Hepatocyte (in vitro differentiated cells): ENCODE data around the gene MYO3B. TPM values are rescaled to one million over a fixed set of nuclear protein-coding genes. Genes with fewer than 3 reads are reported as not detected.

Experiments
- DNase-seq: peaks from one replicate; pipeline ENCODE4 v3.0.0-alpha.2; 2016; ENCODE audit warnings: low spot score
- H2AFZ ChIP-seq: fragments of 200-600 bp; sonication (generic); 2 replicates; pipeline ENCODE4 v1.6.0; 2016; ENCODE audit warnings: antibody characterized with exemption, mild to moderate bottlenecking
- H3K27ac ChIP-seq: fragments of 200-600 bp; sonication (generic); 2 replicates; pipeline ENCODE4 v1.5.1; 2016; ENCODE audit warnings: mild to moderate bottlenecking
- H3K27me3 ChIP-seq: fragments of 200-600 bp; sonication (generic); 2 replicates; pipeline ENCODE4 v1.6.1; 2016
- H3K36me3 ChIP-seq: fragments of 200-600 bp; sonication (generic); replicated peaks from 2 replicates; pipeline ENCODE4 v1.5.1; 2016; ENCODE audit warnings: low read depth; ENCODE audit not compliant: insufficient read depth
- H3K4me1 ChIP-seq: fragments of 200-600 bp; sonication (generic); 2 replicates; pipeline ENCODE4 v1.5.1; 2016; ENCODE audit warnings: mild to moderate bottlenecking, moderate library complexity; ENCODE audit not compliant: insufficient read depth
- H3K4me2 ChIP-seq: fragments of 200-600 bp; sonication (generic); 2 replicates; pipeline ENCODE4 v1.6.0; 2016
- H3K4me3 ChIP-seq: fragments of 200-600 bp; sonication (generic); 2 replicates; pipeline ENCODE4 v1.5.1; 2016; ENCODE audit warnings: mild to moderate bottlenecking
- H3K79me2 ChIP-seq: fragments of 200-600 bp; sonication (generic); 2 replicates; pipeline ENCODE4 v1.6.0; 2017; ENCODE audit warnings: mild to moderate bottlenecking
- H3K9me2 ChIP-seq: fragments of 200-600 bp; sonication (generic); replicated peaks from 2 replicates; pipeline ENCODE4 v1.6.0; 2017; ENCODE audit warnings: mild to moderate bottlenecking; ENCODE audit not compliant: insufficient read depth
- H3K9me3 ChIP-seq: fragments of 200-600 bp; sonication (generic); 2 replicates; pipeline ENCODE4 v1.5.1; 2016; ENCODE audit warnings: low read depth, mild to moderate bottlenecking
- H4K20me1 ChIP-seq: fragments of 200-600 bp; sonication (generic); 2 replicates; pipeline ENCODE4 v1.6.0; 2016; ENCODE audit warnings: mild to moderate bottlenecking; ENCODE audit not compliant: insufficient read depth, poor library complexity, severe bottlenecking
- CTCF ChIP-seq: fragments of 200-600 bp; sonication (generic); IDR thresholded peaks from 2 replicates; pipeline ENCODE4 v1.5.1; 2016; ENCODE audit warnings: antibody characterized with exemption, mild to moderate bottlenecking; ENCODE audit not compliant: poor library complexity
- EZH2 ChIP-seq: fragments of 200-600 bp; sonication (generic); IDR thresholded peaks from 2 replicates; pipeline ENCODE4 v1.6.1; 2016; ENCODE audit warnings: antibody characterized with exemption, mild to moderate bottlenecking, borderline replicate concordance
- EZH2phosphoT487 ChIP-seq: fragments of 200-600 bp; sonication (generic); IDR thresholded peaks from one replicate; pipeline ENCODE4 v1.6.1; 2018; ENCODE audit warnings: antibody characterized with exemption, mild to moderate bottlenecking, low read depth, moderate library complexity; ENCODE audit not compliant: unreplicated experiment, severe bottlenecking
- WGBS: methylation state at CpG from one replicate; pipeline ENCODE4 v1.1.6; 2016; ENCODE audit warnings: low lambda C conversion rate; ENCODE audit errors: missing lambda C conversion rate; 5-methylcytosine and 5-hydroxymethylcytosine counted together
- polyA plus RNA-seq: library from polyadenylated mRNA; unstranded; fragments of >200 nt; fragmentation: Nextera tagmentation; extraction: Ambion mirVana; gene quantifications from 2 replicates; pipeline ENCODE4 v1.2.1, GENCODE V29; 2016
- total RNA-seq: library from RNA; depleted of rRNA; stranded (reverse); fragments of >200 nt; gene quantifications from 2 replicates; pipeline ENCODE4 v1.2.3, GENCODE V29; 2014

The MYO3B gene
- total and polyA plus RNA-seq, 2 experiments from 2014 or later: 0.63 to 1.1 TPM

GRCh38 chr2:170181602-170182001 is 3.7 kb downstream of the MYO3B start:
- TF ChIP-seq EZH2 (no peak), CTCF (no peak), EZH2phosphoT487 (no peak)
- Histone ChIP-seq H3K36me3 (no peaks in the 10 kb centered on the region), H3K27me3 (no peaks in the 10 kb centered on the region), H3K9me3 (no peaks in the 10 kb centered on the region), H3K9me2 (no peaks in the 10 kb centered on the region), H4K20me1 (no peaks in the 10 kb centered on the region), H2AFZ (no peak overlapping the region), H3K4me3 (no peak overlapping the region), H3K4me2 (no peak overlapping the region), H3K27ac (no peak overlapping the region), H3K79me2 (no peaks in the 10 kb centered on the region), H3K4me1 (no peaks in the 10 kb centered on the region)
- DNase-seq: no peak
- WGBS: 95% methylated on average over 5 of the region's 5 CpGs

GRCh38 chr2:170185319-170185718 is 7.4 kb downstream of the MYO3B start:
- Histone ChIP-seq H3K9me3 (no peaks in the 10 kb centered on the region), H2AFZ (no peak overlapping the region), H3K36me3 (no peaks in the 10 kb centered on the region), H3K4me3 (no peak overlapping the region), H3K9me2 (no peaks in the 10 kb centered on the region), H3K79me2 (no peaks in the 10 kb centered on the region), H3K4me2 (no peak overlapping the region), H4K20me1 (no peaks in the 10 kb centered on the region), H3K27ac (no peak overlapping the region), H3K27me3 (no peaks in the 10 kb centered on the region), H3K4me1 (no peaks in the 10 kb centered on the region)
- DNase-seq: no peak
- TF ChIP-seq CTCF (no peak), EZH2phosphoT487 (no peak), EZH2 (no peak)

GRCh38 chr2:170189757-170190156 is 11.8 kb downstream of the MYO3B start:
- DNase-seq: no peak
- no peaks in the 10 kb centered on the region for H4K20me1 ChIP-seq
- TF ChIP-seq EZH2 (no peak), CTCF (no peak), EZH2phosphoT487 (no peak)
- no peaks in the 10 kb centered on the region for H3K4me1 ChIP-seq
- H3K79me2 ChIP-seq: no peaks in the 10 kb centered on the region
- no peaks in the 10 kb centered on the region for H3K9me3 ChIP-seq
- no peaks in the 10 kb centered on the region for H3K9me2 ChIP-seq
- H3K36me3 ChIP-seq: no peaks in the 10 kb centered on the region
- no peaks in the 10 kb centered on the region for H3K27me3 ChIP-seq
- no peak overlapping the region for H3K4me3 ChIP-seq
- H3K4me2 ChIP-seq: no peak overlapping the region
- H3K27ac ChIP-seq: no peak overlapping the region
- no peak overlapping the region for H2AFZ ChIP-seq

- TF ChIP-seq EZH2phosphoT487: no peak
- TF ChIP-seq CTCF: no peak
- TF ChIP-seq EZH2: no peak
- Histone ChIP-seq H4K20me1 (no peaks in the 10 kb centered on the region), H2AFZ (no peak overlapping the region), H3K4me1 (no peaks in the 10 kb centered on the region), H3K4me3 (no peak overlapping the region), H3K9me2 (no peaks in the 10 kb centered on the region), H3K27me3 (no peaks in the 10 kb centered on the region), H3K79me2 (no peaks in the 10 kb centered on the region), H3K9me3 (no peaks in the 10 kb centered on the region), H3K4me2 (no peak overlapping the region), H3K36me3 (no peaks in the 10 kb centered on the region), H3K27ac (no peak overlapping the region)
- DNase-seq: no peak
These were observed 12.2 kb downstream of the MYO3B start for GRCh38 chr2:170190172-170190571.
